Uterus (tissue), 2 donors: ENCODE measurements around the gene CD4.

Experiments
- CTCF ChIP-seq, 4 experiments: fragments of 200-600 bp in 2 of 4; fragments of 450-650 bp in 2 of 4; sonication (generic) in 2 of 4; IDR thresholded peaks; one replicate each; pipeline ENCODE4 v1.5.1; 2016 to 2019; ENCODE audit warnings: antibody characterized with exemption in 4 of 4, mild to moderate bottlenecking in 2 of 4, moderate library complexity in 1 of 4
- POLR2A ChIP-seq, 2 donors: fragments of 450-650 bp; IDR thresholded peaks; one replicate each; pipeline ENCODE4 v1.6.1; 2016; ENCODE audit warnings: antibody characterized with exemption in 2 of 2, mild to moderate bottlenecking in 1 of 2, moderate library complexity in 1 of 2

GRCh38 chr12:6861391-6861790, 72.1 kb downstream of the CD4 start:
- TF ChIP-seq POLR2A (IDR thresholded peaks at IDR 0.05) (no peak), CTCF (IDR thresholded peaks at IDR 0.05) (no peak)
